GM23248 (cell line): ENCODE measurements around the gene PSMD3. TPM values are rescaled to one million over a fixed set of nuclear protein-coding genes. Genes with fewer than 3 reads are reported as not detected.
A peak's percentile ranks its signal among the peaks of the same experiment; 100 is the strongest.

ENCODE experiments used
- DNase-seq: peaks from one replicate; pipeline ENCODE4 v3.0.0-alpha.2; 2015
- H2AFZ ChIP-seq: fragments of 200-600 bp; sonication (generic); 2 replicates; pipeline ENCODE4 v1.6.1; 2016; ENCODE audit warnings: antibody characterized with exemption
- H3F3A ChIP-seq: fragments of 200-600 bp; sonication (generic); 2 replicates; pipeline ENCODE4 v1.6.1; 2016; ENCODE audit warnings: mild to moderate bottlenecking, antibody characterized with exemption, mixed run types; ENCODE audit not compliant: insufficient read depth
- H3K27ac ChIP-seq: fragments of 200-600 bp; sonication (generic); 2 replicates; pipeline ENCODE4 v1.5.1; 2016; ENCODE audit warnings: mild to moderate bottlenecking
- H3K27me3 ChIP-seq: fragments of 200-600 bp; sonication (generic); replicated peaks from 2 replicates; pipeline ENCODE4 v1.6.1; 2016; ENCODE audit warnings: mild to moderate bottlenecking; ENCODE audit not compliant: insufficient read depth
- H3K36me3 ChIP-seq: fragments of 200-600 bp; sonication (generic); 2 replicates; pipeline ENCODE4 v1.6.1; 2016; ENCODE audit warnings: low read depth, mild to moderate bottlenecking
- H3K4me1 ChIP-seq: fragments of 200-600 bp; sonication (generic); 2 replicates; pipeline ENCODE4 v1.6.1; 2016; ENCODE audit warnings: mild to moderate bottlenecking; ENCODE audit not compliant: insufficient read depth
- H3K4me2 ChIP-seq: fragments of 200-600 bp; sonication (generic); one replicate; pipeline ENCODE4 v1.6.1; 2016; ENCODE audit warnings: mild to moderate bottlenecking; ENCODE audit not compliant: unreplicated experiment
- H3K4me3 ChIP-seq: fragments of 200-600 bp; sonication (generic); 2 replicates; pipeline ENCODE4 v1.5.1; 2016; ENCODE audit warnings: mild to moderate bottlenecking
- H3K79me2 ChIP-seq: fragments of 200-600 bp; sonication (generic); 2 replicates; pipeline ENCODE4 v1.6.1; 2016; ENCODE audit warnings: mild to moderate bottlenecking; ENCODE audit not compliant: insufficient read depth
- H3K9ac ChIP-seq: fragments of 200-600 bp; sonication (generic); 2 replicates; pipeline ENCODE4 v1.6.1; 2016; ENCODE audit warnings: mild to moderate bottlenecking
- H3K9me2 ChIP-seq: fragments of 200-600 bp; sonication (generic); 2 replicates; pipeline ENCODE4 v1.6.1; 2016; ENCODE audit warnings: mixed run types, mild to moderate bottlenecking, moderate library complexity; ENCODE audit not compliant: insufficient read depth
- H3K9me3 ChIP-seq: fragments of 200-600 bp; sonication (generic); one replicate; pipeline ENCODE4 v1.6.1; 2017; ENCODE audit warnings: low read depth
- H4K20me1 ChIP-seq: fragments of 200-600 bp; sonication (generic); 2 replicates; pipeline ENCODE4 v1.6.0; 2016; ENCODE audit not compliant: insufficient read depth
- EZH2 ChIP-seq: fragments of 200-600 bp; sonication (generic); IDR thresholded peaks from 2 replicates; pipeline ENCODE4 v1.6.1; 2018; ENCODE audit warnings: antibody characterized with exemption, mild to moderate bottlenecking; ENCODE audit not compliant: insufficient read depth, poor library complexity, severe bottlenecking
- EZH2phosphoT487 ChIP-seq: fragments of 200-600 bp; sonication (generic); IDR thresholded peaks from 2 replicates; pipeline ENCODE4 v1.6.1; 2018; ENCODE audit warnings: antibody characterized with exemption, moderate library complexity, mild to moderate bottlenecking, low read depth; ENCODE audit not compliant: insufficient read depth
- WGBS, 2 experiments: methylation state at CpG; one replicate each; pipeline ENCODE4 v1.1.6; 2015 to 2017; ENCODE audit warnings: low lambda C conversion rate in 2 of 2, low coverage in 1 of 2; ENCODE audit errors: missing lambda C conversion rate in 2 of 2; 5-methylcytosine and 5-hydroxymethylcytosine counted together
- in situ Hi-C: fragments of 300-500 bp; cut with MboI; formaldehyde crosslinking; loops from 2 replicates; pipeline ENCODE4 v1.15.0; 2020
- polyA plus RNA-seq: library from polyadenylated mRNA; unstranded; fragments of >200 nt; fragmentation: Nextera tagmentation; extraction: Ambion mirVana; gene quantifications from 2 replicates; pipeline ENCODE4 v1.2.1, GENCODE V29; 2016
- total RNA-seq: library from RNA; depleted of rRNA; stranded (reverse); fragments of >200 nt; shearing (Covaris generic); gene quantifications from 2 replicates; pipeline ENCODE4 v1.2.3, GENCODE V29; 2014

PSMD3 gene
- total and polyA plus RNA-seq, 2 experiments from 2014 or later: 102 to 116 TPM

- H3K27ac ChIP-seq: no peak overlapping the region
- H3K36me3 ChIP-seq: no peaks in the 10 kb centered on the region
- H3F3A ChIP-seq: peaks cover 9% of the 10 kb centered on the region; the same call in 1 of the 2 replicates
- H3K4me2 ChIP-seq: peak overlapping the region; percentile 75
- no peaks in the 10 kb centered on the region for H3K9me3 ChIP-seq
- DNase-seq: no peak
- H3K9me2 ChIP-seq: no peaks in the 10 kb centered on the region
- H3K79me2 ChIP-seq: no peaks in the 10 kb centered on the region
- peak overlapping the region; percentile 59 for H3K4me3 ChIP-seq
- TF ChIP-seq EZH2phosphoT487 (no peak), EZH2 (no peak)
- H3K4me1 ChIP-seq: no peaks in the 10 kb centered on the region; the same call in 1 of the 2 replicates
- no peaks in the 10 kb centered on the region for H3K27me3 ChIP-seq
- H3K9ac ChIP-seq: peak overlapping the region; percentile 67
- H2AFZ ChIP-seq: peak overlapping the region; percentile 97
- 27 to 31% methylated on average over 9 of the region's 9 CpGs for WGBS, 2 experiments
- no peaks in the 10 kb centered on the region for H4K20me1 ChIP-seq
- in situ Hi-C loops: no loop called here
Measured at GRCh38 chr17:39953471-39953888, 27.1 kb upstream of the PSMD3 start.

- no peak overlapping the region for H3K4me3 ChIP-seq
- no peak for DNase-seq
- H3K4me2 ChIP-seq: no peak overlapping the region
- in situ Hi-C loops: no loop called here
- H3K36me3 ChIP-seq: no peaks in the 10 kb centered on the region
- no peak overlapping the region for H3K9ac ChIP-seq
- WGBS, 2 experiments: 65% methylated on average over 4 of the region's 4 CpGs
- no peak overlapping the region for H2AFZ ChIP-seq
- TF ChIP-seq EZH2phosphoT487 (no peak), EZH2 (no peak)
- H3K9me2 ChIP-seq: no peaks in the 10 kb centered on the region
- H3F3A ChIP-seq: peaks cover 9% of the 10 kb centered on the region; the same call in 1 of the 2 replicates
- no peaks in the 10 kb centered on the region for H3K79me2 ChIP-seq
- peaks cover 4% of the 10 kb centered on the region for H3K4me1 ChIP-seq
- H3K27me3 ChIP-seq: no peaks in the 10 kb centered on the region
- no peaks in the 10 kb centered on the region for H3K9me3 ChIP-seq
- no peaks in the 10 kb centered on the region for H4K20me1 ChIP-seq
- H3K27ac ChIP-seq: no peak overlapping the region
Measured at GRCh38 chr17:39954876-39955275, 25.7 kb upstream of the PSMD3 start.

DNA sequence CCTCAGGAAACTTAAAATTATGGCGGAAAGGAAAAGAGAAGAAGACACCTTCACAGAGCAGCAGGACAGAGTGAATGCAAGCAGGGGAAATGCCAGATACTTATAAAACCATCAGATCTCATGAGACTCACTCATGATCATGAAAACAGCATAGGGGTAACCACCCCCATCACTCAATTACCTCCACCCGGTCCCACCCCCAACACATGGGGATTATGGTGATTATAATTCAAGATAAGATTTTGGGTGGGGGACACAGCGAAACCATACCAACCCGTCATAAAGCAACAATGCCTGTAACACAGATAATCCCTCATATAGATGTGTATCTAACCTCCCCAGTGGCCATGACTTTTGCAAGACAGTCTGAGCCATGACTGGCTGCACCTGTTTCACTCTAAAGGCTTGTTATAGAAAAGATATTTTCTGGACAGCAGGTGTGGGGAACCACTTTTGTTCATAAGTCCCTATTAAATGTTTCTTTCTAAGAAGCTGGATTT lies 24.8 kb upstream of the PSMD3 start:
- WGBS, 2 experiments: 72% methylated on average over 4 of the region's 4 CpGs
- H3K4me3 ChIP-seq: no peak overlapping the region
- DNase-seq: no peak
- H3F3A ChIP-seq: peaks cover 9% of the 10 kb centered on the region; the same call in 1 of the 2 replicates
- TF ChIP-seq EZH2phosphoT487 (no peak), EZH2 (no peak)
- no peaks in the 10 kb centered on the region for H3K79me2 ChIP-seq
- H3K9ac ChIP-seq: no peak overlapping the region
- no peak overlapping the region for H3K27ac ChIP-seq
- H3K27me3 ChIP-seq: no peaks in the 10 kb centered on the region
- no peaks in the 10 kb centered on the region for H3K36me3 ChIP-seq
- H3K9me2 ChIP-seq: no peaks in the 10 kb centered on the region
- in situ Hi-C loops: no loop called here
- no peak overlapping the region for H2AFZ ChIP-seq
- H4K20me1 ChIP-seq: no peaks in the 10 kb centered on the region
- peaks cover 4% of the 10 kb centered on the region for H3K4me1 ChIP-seq
- no peaks in the 10 kb centered on the region for H3K9me3 ChIP-seq
- H3K4me2 ChIP-seq: no peak overlapping the region

GRCh38 chr17:39960524-39961041 lies 20.0 kb upstream of the PSMD3 start:
- no peaks in the 10 kb centered on the region for H3K79me2 ChIP-seq
- H3K9me2 ChIP-seq: no peaks in the 10 kb centered on the region
- no peaks in the 10 kb centered on the region for H3F3A ChIP-seq
- H3K27me3 ChIP-seq: no peaks in the 10 kb centered on the region
- H3K4me3 ChIP-seq: no peak overlapping the region
- no peak overlapping the region for H3K27ac ChIP-seq
- H3K9ac ChIP-seq: no peak overlapping the region
- no peaks in the 10 kb centered on the region for H3K9me3 ChIP-seq
- H3K4me2 ChIP-seq: no peak overlapping the region
- H2AFZ ChIP-seq: no peak overlapping the region
- H3K36me3 ChIP-seq: no peaks in the 10 kb centered on the region
- peak; percentile 40 for DNase-seq
- H4K20me1 ChIP-seq: no peaks in the 10 kb centered on the region
- TF ChIP-seq EZH2 (no peak), EZH2phosphoT487 (no peak)
- WGBS, 2 experiments: 49 to 50% methylated on average over 7 to 8 of the region's 8 CpGs
- peaks cover 4% of the 10 kb centered on the region for H3K4me1 ChIP-seq
- in situ Hi-C loops: no loop called here
